Stimulated activated CD8-positive, alpha-beta memory T cell treated with anti-CD3 and anti-CD28 coated beads, Interleukin-15, amount 100 ng/mL, for 1 hour (primary cell): ENCODE data around the gene SYNE2.
"Not testable (repeated sequence)": the region's sequence is repeated elsewhere in the genome, so short reads cannot be mapped to it uniquely, and the experiment has no call there.

Experiments
- DNase-seq: peaks from one replicate; pipeline ENCODE4 v3.0.0-alpha.2; 2020; ENCODE audit warnings: low read depth

SYNE2 gene

GRCh38 chr14:64081174-64081746 is 228.5 kb downstream of the SYNE2 start:
- DNase-seq = no peak

- no peak for DNase-seq
Measured at GRCh38 chr14:64082837-64083236, 230.0 kb downstream of the SYNE2 start.

- DNase-seq = no peak
Measured at GRCh38 chr14:64088647-64088964, 235.8 kb downstream of the SYNE2 start.

DNA sequence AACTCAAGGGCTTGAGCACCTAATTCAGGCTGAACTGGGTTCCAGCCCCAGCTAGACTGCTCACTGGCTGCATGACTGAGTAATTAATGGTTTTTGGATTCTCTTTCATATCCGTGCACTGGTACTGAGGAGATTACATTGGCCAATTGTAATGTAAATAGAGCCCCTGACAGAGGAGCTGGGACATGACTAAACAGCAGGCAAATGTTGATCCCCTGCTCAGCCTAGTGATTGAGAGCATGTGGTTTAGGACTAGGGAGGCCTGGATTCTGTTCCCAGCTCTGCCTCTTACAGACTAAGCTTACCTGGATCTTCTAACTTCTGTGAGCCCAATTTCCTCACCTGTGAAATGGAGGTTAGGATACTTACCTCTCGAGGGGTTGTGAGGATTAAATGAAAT is 237.1 kb downstream of the SYNE2 start:
- DNase-seq = no peak

DNA sequence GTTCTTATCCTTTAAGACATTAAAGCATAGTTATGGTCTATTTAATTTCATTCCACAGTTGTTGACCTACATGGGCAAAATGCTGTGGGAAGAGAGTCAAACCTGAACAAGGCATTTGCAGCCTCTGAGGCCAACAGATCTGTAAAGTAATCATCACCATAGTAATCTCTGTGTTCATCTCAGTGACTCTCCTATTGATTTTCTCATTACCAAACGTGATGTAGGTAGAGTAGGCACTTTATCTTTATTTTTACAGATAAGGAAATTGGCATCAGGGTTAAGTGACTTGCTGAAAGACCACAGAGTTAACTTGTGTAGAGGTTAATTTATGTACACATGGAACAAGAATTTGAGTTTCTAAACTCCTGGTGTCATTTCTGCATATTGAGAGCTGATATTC is 238.4 kb downstream of the SYNE2 start:
- no peak for DNase-seq

GRCh38 chr14:64092338-64092737 is 239.5 kb downstream of the SYNE2 start:
- DNase-seq = no peak

GRCh38 chr14:64092940-64093339 is 240.1 kb downstream of the SYNE2 start:
- DNase-seq = no peak

DNA sequence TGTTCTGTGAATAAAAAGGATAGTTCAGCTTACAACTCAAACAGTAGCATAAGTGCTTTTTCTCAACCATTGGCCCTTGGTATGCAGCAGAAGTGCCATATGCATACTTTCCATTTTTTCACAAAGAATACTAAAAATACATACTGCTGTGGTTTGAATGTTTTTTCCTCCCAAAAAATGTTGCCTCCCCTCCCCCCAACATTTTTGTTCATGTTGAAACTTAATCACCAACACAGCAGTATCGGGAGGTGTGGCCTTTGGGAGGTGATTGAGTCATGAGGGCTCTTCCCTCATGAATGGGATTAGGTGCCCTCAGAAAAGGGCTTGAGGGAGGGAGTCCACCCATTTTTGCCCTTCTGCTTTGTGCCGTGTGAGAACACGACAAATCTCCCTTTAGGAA is 242.8 kb downstream of the SYNE2 start:
- no peak for DNase-seq

GRCh38 chr14:64098120-64098519 is 245.3 kb downstream of the SYNE2 start:
- DNase-seq = no peak

DNA sequence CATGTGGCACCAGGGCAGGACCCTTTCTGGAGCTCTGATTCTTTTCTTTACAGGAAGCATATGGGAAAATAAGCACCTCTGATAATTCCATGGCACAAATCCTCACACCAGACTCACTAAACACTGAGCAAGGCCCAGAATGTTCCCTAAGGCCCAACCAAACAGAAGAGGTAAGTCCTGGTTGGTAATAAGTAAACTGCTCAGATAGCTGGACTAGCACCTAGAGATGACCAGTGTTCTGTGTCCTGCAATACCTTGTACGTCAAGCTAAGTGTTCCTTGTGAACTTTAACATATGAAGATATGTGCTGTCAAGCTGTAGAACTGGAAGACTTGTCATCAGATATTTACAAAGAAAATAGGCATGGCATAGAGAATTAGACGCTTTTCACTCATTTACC is 254.6 kb downstream of the SYNE2 start:
- DNase-seq = no peak

GRCh38 chr14:64109819-64110554 is 257.2 kb downstream of the SYNE2 start:
- no peak for DNase-seq

GRCh38 chr14:64110802-64111201 is 258.0 kb downstream of the SYNE2 start:
- no peak for DNase-seq

GRCh38 chr14:64112867-64113678 is 260.3 kb downstream of the SYNE2 start:
- no peak for DNase-seq

- DNase-seq = no peak
Measured at GRCh38 chr14:64114166-64114565, 261.4 kb downstream of the SYNE2 start.

DNA sequence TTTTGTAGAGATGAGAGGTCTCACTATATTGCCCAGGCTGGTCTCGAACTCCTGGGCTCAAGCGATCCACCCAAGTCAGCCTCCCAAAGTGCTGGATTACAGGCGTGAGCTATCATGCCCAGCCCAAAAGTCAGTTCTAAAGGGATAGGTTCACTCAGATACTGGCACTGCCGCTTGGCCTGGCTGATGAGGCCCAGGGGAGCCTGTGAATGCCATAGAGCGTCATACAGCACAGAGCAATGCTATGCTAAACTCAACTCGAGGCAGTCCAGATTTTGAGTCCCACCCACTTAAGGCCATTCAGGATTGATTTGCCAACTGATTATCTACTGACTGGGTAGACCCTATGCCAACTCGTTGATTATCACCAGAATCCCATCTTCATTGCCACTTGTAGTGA is 262.0 kb downstream of the SYNE2 start:
- DNase-seq = no peak

DNA sequence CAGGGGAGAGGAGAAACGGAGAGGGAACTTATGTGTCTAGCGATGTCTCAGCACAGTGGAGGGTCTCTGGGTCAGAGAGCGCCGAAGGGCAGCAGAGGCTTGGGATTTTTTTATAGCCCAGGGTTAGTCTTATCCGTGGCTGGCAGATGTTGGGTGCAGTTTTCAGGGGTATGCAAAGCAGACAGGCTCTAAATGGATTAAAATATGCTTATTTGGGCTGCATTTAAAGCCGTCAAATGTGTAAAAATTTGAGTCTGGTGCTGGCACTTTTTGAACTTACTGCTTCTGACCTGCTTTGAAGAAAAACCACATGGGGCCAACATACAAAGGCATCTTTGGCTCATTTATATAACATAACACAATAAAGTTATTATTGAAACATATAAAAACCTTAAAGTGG is 262.6 kb downstream of the SYNE2 start:
- no peak for DNase-seq

DNA sequence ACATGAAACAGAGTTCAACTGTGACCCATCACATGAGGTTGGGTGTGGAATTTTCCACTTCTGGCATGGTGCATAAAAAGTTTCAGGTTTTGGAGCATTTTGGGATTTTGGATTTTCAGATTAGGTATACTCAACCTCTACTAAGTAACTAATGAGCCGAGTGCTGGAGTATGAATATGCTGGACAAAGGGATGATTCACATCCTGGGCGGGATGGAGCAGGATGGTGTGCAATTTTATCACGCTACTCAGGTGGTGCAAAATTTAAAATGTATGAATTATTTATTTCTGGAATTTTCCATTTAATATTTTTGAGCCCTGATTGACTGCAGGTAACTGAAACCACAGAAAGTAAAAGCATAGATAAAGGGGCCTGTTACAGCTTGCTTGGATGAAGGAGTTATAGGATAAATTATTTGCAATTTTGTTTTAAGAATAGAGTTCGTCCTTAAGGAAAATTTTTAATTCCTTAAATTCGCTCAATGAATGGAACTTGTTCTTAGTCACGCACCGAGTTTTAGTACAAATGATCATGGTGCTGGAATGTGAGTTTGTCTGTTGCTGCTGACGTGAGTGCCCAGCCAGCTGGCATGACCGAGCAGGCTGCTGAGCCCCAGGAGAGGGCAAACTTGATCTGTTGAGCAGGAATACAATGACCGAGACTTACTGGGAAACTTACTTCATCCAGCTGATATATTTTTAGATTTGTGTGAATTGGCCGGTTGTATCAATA is 265.0 kb downstream of the SYNE2 start:
- DNase-seq = no peak

DNA sequence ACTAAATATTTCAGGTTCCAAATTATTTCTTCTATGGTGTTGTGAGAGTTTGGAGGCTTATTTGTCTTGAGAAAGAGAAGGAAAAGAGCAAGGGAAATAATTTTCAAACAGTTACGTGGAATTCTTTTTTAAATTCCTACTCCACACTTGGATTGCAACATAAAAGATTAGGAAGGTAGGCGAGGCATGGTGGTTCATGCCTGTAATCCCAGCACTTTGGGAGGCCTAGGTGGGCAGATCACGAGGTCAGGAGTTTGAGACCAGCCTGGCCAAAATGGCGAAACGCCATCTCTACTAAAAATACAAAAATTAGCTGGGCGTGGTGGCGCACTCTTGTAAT is 265.6 kb downstream of the SYNE2 start:
- not testable (repeated sequence) for DNase-seq

DNA sequence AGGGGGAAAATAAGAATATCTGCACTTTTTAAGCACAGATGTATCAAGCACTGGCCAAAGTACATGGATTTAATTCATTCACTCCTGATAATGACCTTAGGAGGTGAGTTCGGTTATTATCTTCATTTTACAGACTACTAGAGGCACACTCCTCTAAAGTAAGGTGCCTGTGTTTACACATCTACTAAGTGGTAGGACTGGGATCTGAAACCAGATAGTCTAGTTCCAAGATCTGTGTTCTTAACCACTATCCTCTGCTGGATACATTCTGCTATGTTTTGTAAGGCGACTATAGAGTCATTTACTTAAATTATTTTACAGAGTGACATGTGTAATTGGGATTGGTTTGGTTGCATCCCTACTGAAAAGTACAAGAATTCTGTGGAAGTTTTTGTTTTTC is 266.1 kb downstream of the SYNE2 start:
- DNase-seq = no peak

- no peak for DNase-seq
Measured at GRCh38 chr14:64119500-64119899, 266.7 kb downstream of the SYNE2 start.

GRCh38 chr14:64119980-64120379 is 267.2 kb downstream of the SYNE2 start:
- DNase-seq = no peak

GRCh38 chr14:64123241-64123822 is 270.5 kb downstream of the SYNE2 start:
- no peak for DNase-seq
